NB4 (cell line): Measurements from ENCODE around the gene DAPL1.

Source experiments
- DNase-seq: peaks from one replicate; pipeline ENCODE4 v3.0.0; 2010; ENCODE audit warnings: low read depth
- H3K4me3 ChIP-seq: one replicate; pipeline ENCODE4 v1.5.1; 2011; ENCODE audit warnings: mild to moderate bottlenecking, low read depth, low read length, moderate library complexity
- MYC ChIP-seq: IDR thresholded peaks from 2 replicates; pipeline ENCODE4 v1.6.1; 2011; ENCODE audit warnings: low read depth, low read length
- POLR2A ChIP-seq: IDR thresholded peaks from 2 replicates; pipeline ENCODE4 v1.6.1; 2011; ENCODE audit warnings: mild to moderate bottlenecking; ENCODE audit not compliant: insufficient read length; ENCODE audit errors: extremely low read depth
- TF ChIP-seq, protein P1 (sequence below): IDR thresholded peaks from 2 replicates; pipeline ENCODE4 v1.6.1; 2011; ENCODE audit warnings: low read depth, low read length
- TF ChIP-seq, protein P2 (sequence below): IDR thresholded peaks from one replicate; pipeline ENCODE4 v1.5.1; 2012; ENCODE audit warnings: low read depth, low read length

The DAPL1 gene

DNA sequence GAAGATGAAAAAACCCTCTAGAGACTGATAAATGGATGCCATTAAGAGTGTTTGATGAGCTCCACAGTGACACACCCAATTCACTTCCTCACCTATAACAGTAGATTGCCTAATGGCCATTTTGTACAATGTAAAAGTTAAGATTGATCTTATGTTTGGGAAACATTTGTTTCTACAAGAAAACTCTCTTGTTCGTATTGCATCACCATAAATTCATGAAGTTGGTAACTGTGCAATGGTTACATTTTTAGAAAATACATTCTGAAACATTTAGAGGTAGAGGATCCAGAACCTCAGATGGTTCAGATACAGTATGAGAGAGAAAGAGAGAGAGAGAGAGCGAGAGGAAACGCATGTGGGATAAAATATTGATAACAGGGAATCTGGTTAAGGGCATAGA is 31.8 kb downstream of the DAPL1 start:
- H3K4me3 ChIP-seq, result no peak overlapping the region
- DNase-seq, result no peak
- TF ChIP-seq MYC, result no peak
- TF ChIP-seq, protein P1, sequence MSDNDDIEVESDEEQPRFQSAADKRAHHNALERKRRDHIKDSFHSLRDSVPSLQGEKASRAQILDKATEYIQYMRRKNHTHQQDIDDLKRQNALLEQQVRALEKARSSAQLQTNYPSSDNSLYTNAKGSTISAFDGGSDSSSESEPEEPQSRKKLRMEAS, result no peak
- TF ChIP-seq, protein P2, sequence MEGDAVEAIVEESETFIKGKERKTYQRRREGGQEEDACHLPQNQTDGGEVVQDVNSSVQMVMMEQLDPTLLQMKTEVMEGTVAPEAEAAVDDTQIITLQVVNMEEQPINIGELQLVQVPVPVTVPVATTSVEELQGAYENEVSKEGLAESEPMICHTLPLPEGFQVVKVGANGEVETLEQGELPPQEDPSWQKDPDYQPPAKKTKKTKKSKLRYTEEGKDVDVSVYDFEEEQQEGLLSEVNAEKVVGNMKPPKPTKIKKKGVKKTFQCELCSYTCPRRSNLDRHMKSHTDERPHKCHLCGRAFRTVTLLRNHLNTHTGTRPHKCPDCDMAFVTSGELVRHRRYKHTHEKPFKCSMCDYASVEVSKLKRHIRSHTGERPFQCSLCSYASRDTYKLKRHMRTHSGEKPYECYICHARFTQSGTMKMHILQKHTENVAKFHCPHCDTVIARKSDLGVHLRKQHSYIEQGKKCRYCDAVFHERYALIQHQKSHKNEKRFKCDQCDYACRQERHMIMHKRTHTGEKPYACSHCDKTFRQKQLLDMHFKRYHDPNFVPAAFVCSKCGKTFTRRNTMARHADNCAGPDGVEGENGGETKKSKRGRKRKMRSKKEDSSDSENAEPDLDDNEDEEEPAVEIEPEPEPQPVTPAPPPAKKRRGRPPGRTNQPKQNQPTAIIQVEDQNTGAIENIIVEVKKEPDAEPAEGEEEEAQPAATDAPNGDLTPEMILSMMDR, result no peak
- TF ChIP-seq POLR2A, result no peak

DNA sequence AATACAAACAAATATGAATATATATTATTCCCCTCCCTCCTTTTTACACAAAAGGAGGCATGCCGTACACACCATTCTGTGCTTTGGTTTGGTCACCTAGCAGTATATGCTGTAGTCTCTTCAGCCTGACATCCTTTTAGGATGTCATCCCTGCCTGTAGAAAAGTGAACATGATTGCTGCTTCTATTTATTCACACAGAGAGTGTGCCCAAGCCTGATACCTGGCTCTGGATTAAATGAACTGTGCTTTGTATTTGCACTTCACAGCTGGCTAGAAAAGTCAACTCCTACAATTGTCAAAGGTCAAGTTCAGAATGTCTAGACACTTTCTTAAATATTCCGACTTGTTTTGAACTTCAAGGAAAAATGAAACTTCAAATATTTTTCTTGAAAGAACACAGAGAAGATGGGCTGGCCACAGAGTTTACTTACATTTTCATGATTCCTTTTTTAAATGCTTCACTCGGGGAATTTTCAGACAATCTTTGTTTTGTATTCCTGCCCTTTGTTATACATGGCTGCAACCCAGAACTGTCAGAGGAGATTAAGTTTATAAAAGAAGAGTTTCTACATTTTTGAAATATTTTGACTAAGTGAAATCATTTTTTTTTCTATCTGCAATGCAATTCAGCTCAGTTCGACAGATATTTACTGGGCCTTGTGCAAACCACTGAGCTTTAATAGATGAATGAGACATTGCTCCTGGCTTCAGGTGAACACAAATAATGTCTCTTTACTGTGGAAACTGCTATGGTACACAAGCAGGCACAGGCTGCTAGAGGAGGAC is 33.5 kb downstream of the DAPL1 start:
- TF ChIP-seq, protein P1, result no peak
- TF ChIP-seq POLR2A, result no peak
- TF ChIP-seq, protein P2, result no peak
- H3K4me3 ChIP-seq, result no peak overlapping the region
- DNase-seq, result no peak

DNA sequence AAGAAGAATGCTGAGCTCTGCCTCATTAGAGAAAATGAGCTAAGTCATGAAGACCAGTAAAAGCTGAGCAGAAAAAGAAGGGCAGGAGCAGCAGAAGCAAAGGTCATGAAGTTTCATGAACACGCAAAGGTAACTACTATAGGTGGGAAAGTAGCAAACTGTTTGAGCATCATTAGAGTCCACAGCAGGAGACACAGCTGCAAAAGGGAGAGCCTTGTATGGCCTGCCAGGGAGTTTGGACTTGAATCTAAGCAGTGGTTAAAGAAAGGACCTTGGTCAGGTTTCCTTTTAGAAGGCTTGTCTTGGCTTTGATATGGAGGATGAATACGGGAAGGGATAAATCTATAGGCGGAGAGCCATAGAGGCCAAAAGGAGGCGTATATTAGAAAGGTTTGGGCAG is 34.0 kb downstream of the DAPL1 start:
- no peak for TF ChIP-seq MYC
- TF ChIP-seq POLR2A, result no peak
- TF ChIP-seq, protein P2, result no peak
- TF ChIP-seq, protein P1, result no peak

DNA sequence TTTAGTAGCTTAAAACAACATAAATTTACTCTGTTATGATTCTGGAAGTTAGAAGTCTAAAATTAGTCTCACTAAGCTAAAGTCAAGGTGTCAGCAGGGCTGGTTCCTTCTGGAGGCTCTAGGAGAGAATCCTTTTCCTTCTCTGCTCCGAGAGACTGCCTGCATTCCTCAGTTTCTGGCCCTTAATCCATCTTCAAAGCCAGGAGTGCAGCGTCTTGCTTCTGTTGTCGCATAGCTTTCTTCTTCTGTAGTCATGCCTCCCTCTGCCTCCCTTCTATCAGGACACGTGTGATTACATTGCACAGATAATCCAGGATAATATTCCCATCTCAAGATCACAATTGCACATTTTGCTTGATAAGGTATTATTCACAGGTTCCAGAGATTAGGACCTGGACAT is 35.1 kb downstream of the DAPL1 start:
- no peak for DNase-seq
- H3K4me3 ChIP-seq, result no peak overlapping the region
- no peak for TF ChIP-seq MYC
- TF ChIP-seq, protein P2, result no peak
- TF ChIP-seq POLR2A, result no peak
- TF ChIP-seq, protein P1, result no peak

More for the DNA sequence above, 34.0 kb downstream of the DAPL1 start:
- DNase-seq, result no peak
- H3K4me3 ChIP-seq, result no peak overlapping the region

DNA sequence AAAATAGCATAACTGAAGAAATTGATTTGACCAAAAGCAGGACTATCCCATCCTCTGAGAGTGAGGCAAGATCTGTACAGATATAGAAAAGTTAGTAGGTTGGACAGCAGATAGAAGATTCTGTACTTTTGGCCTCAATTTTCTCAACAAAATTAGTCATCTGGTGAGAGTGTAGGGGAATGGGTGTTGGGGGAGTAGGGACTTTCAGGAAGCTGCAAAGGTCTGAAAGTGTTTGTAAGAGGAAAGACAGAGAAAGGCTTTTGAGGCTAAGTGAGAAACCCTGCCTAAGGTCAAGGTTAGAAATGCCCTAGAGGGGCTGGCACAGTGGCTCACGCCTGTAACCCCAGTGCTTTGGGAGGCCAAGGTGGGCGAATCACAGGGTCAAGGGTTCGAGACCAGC is 40.3 kb downstream of the DAPL1 start:
- DNase-seq, result peak; percentile 15
- TF ChIP-seq POLR2A, result no peak

DNA sequence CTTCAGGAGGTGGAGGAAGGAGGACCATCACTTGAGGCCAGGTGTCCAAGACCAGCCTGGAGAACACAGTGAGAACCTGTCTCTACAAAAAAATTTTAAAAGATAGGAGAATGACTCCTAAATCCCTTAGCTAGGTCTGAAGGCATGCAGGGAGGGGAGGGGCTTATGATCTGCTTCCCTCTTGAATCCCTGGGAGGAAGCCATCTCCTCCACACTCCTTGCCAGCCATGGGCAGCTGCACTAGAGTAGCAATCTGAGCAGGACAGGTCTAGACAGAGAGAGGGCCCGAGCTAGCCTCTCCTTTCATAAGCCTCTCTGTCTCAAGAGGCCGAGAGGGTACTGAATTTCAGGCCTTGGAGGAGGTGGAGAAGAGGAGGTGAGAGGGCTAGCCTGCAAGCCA is 42.5 kb downstream of the DAPL1 start:
- no peak overlapping the region for H3K4me3 ChIP-seq
- no peak for DNase-seq
- TF ChIP-seq MYC (no peak), POLR2A (no peak)
- TF ChIP-seq, protein P2, result no peak
- TF ChIP-seq, protein P1, result no peak

More for the DNA sequence above, 40.3 kb downstream of the DAPL1 start:
- H3K4me3 ChIP-seq, result no peak overlapping the region
